HFF-Myc (cell line): ENCODE measurements around the gene OR13C8.

Experiments
- DNase-seq: peaks from one replicate; pipeline ENCODE4 v3.0.0-alpha.2; 2011; ENCODE audit warnings: low read depth; ENCODE audit errors: extremely low read depth
- H3K4me3 ChIP-seq: replicated peaks from 2 replicates; pipeline ENCODE4 v1.5.1; 2011; ENCODE audit warnings: low read depth, mild to moderate bottlenecking, control low read depth, low read length
- CTCF ChIP-seq: IDR thresholded peaks from 2 replicates; pipeline ENCODE4 v1.5.1; 2012; ENCODE audit warnings: mild to moderate bottlenecking, low read depth, low read length, control low read depth; ENCODE audit errors: missing control alignments

OR13C8 gene

DNA sequence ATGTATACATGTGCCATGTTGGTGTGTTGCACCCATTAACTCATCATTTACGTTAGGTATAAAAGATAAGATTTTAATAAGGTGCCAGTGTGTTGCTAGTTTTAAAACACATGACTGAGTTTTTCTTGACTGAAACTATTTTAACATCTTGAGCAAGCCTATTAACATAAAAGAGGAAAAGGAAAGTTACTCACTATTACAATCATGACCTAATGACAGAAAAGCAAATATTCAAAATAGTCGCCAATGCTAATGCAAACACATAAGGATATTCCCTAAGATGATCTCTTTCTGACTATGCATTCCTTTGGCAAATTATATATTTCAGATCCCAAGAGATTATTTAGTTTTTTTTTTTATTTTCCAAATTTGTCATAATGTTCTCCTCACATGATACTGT, 42.2 kb downstream of the OR13C8 start:
- TF ChIP-seq CTCF: no peak
- no peak overlapping the region for H3K4me3 ChIP-seq
- no peak for DNase-seq

- H3K4me3 ChIP-seq: no peak overlapping the region
- TF ChIP-seq CTCF: no peak
- DNase-seq: no peak
These were observed 48.5 kb downstream of the OR13C8 start for GRCh38 chr9:104617418-104617817.

- no peak for DNase-seq
- TF ChIP-seq CTCF: no peak
- no peak within 1 kb of the TSS for H3K4me3 ChIP-seq
These were observed 49.1 kb downstream of the OR13C8 start, which contains the start of gene OR13C9 for GRCh38 chr9:104618104-104618503. OR13C9 (minus strand) TSS chr9:104618204; CDS start chr9:104618204, 0 bp downstream.
